H1 (cell line): ENCODE measurements around the gene HBA2. TPM values are rescaled to one million over a fixed set of nuclear protein-coding genes. Genes with fewer than 3 reads are reported as not detected.

Experiments
- CTCF ChIA-PET: fragments of 300-600 bp; sonication (Branson Sonifier 250); formaldehyde crosslinking; loops from one replicate; lab custom pipeline; 2021; ENCODE audit not compliant: partially characterized antibody; lab: Charles Lee
- POLR2A ChIA-PET: fragments of 300-600 bp; sonication (Branson Sonifier 250); formaldehyde crosslinking; loops from one replicate; lab custom pipeline; 2021; ENCODE audit warnings: inconsistent platforms; ENCODE audit not compliant: partially characterized antibody; lab: Charles Lee
- DNase-seq, 2 experiments: peaks; one replicate each; pipeline versions ENCODE4 v3.0.0 to v3.0.0-alpha.2; 2010 to 2022; ENCODE audit warnings: low spot score in 2 of 2, low read depth in 1 of 2, mixed read lengths in 1 of 2
- FAIRE-seq: peaks from 2 replicates; lab custom pipeline; 2011; peaks lifted over from hg19 to GRCh38; lab: Jason Lieb, UNC
- H2AFZ ChIP-seq: 2 replicates; pipeline ENCODE4 v1.8.1; 2012; ENCODE audit warnings: low read length, inconsistent platforms
- H2AK5ac ChIP-seq: 2 replicates; pipeline ENCODE4 v1.6.1; 2013; ENCODE audit warnings: low read depth, low read length
- H2BK120ac ChIP-seq: replicated peaks from 2 replicates; pipeline ENCODE3; 2013; ENCODE audit warnings: low read depth, low read length, inconsistent platforms
- H2BK12ac ChIP-seq: 2 replicates; pipeline ENCODE4 v1.6.1; 2013; ENCODE audit warnings: low read depth, low read length
- H2BK15ac ChIP-seq: 2 replicates; pipeline ENCODE4 v1.6.1; 2013; ENCODE audit warnings: low read length
- H2BK20ac ChIP-seq: 2 replicates; pipeline ENCODE4 v1.6.1; 2013; ENCODE audit warnings: low read length
- H2BK5ac ChIP-seq: 2 replicates; pipeline ENCODE4 v1.6.1; 2013; ENCODE audit warnings: low read depth, low read length
- H3K14ac ChIP-seq: 2 replicates; pipeline ENCODE4 v1.6.1; 2013; ENCODE audit warnings: inconsistent platforms; ENCODE audit not compliant: insufficient read length
- H3K18ac ChIP-seq: 2 replicates; pipeline ENCODE4 v1.6.1; 2013; ENCODE audit warnings: low read length; ENCODE audit errors: extremely low read depth
- H3K23ac ChIP-seq: 2 replicates; pipeline ENCODE4 v1.6.1; 2013; ENCODE audit warnings: inconsistent platforms; ENCODE audit not compliant: insufficient read length
- H3K23me2 ChIP-seq: 2 replicates; pipeline ENCODE4 v1.6.1; 2013; ENCODE audit warnings: low read depth, low read length
- H3K27ac ChIP-seq: 2 replicates; pipeline ENCODE4 v1.6.1; 2011; ENCODE audit warnings: low read depth, low read length, inconsistent platforms
- H3K27me3 ChIP-seq, 4 experiments: replicated peaks in 1 of 4; 1 replicate in 1 of 4; 2 replicates in 3 of 4; pipeline versions ENCODE4 v1.6.1 to v1.8.1; 2011 to 2013; ENCODE audit warnings: low read length in 3 of 4, mild to moderate bottlenecking in 3 of 4, inconsistent platforms in 2 of 4, mixed read lengths in 2 of 4, moderate library complexity in 1 of 4; ENCODE audit not compliant: control insufficient read depth in 3 of 4, insufficient read depth in 3 of 4; ENCODE audit errors: extremely low read depth in 1 of 4
- H3K36me3 ChIP-seq, 4 experiments: 2 replicates each; pipeline versions ENCODE4 v1.6.1 to v1.8.1; 2011 to 2013; ENCODE audit warnings: mild to moderate bottlenecking in 4 of 4, low read length in 3 of 4, moderate library complexity in 2 of 4, control low read depth in 1 of 4, inconsistent platforms in 1 of 4; ENCODE audit not compliant: insufficient read depth in 4 of 4, control insufficient read depth in 2 of 4
- H3K4ac ChIP-seq: replicated peaks from 2 replicates; pipeline ENCODE3; 2013; ENCODE audit warnings: low read length, low read depth, mixed read lengths, inconsistent platforms; ENCODE audit not compliant: insufficient read length
- H3K4me1 ChIP-seq, 4 experiments: replicated peaks in 1 of 4; 1 replicate in 1 of 4; 2 replicates in 3 of 4; pipeline versions ENCODE4 v1.6.1 to v1.8.1; 2011 to 2013; ENCODE audit warnings: low read length in 3 of 4, inconsistent platforms in 2 of 4, mixed read lengths in 1 of 4; ENCODE audit not compliant: insufficient read depth in 4 of 4, control insufficient read depth in 3 of 4
- H3K4me2 ChIP-seq, 2 experiments: 2 replicates each; pipeline versions ENCODE4 v1.6.1 to v1.8.1; 2011 to 2013; ENCODE audit warnings: low read depth in 2 of 2, low read length in 2 of 2, control low read depth in 1 of 2, inconsistent platforms in 1 of 2, mild to moderate bottlenecking in 1 of 2; ENCODE audit not compliant: insufficient read depth in 1 of 2
- H3K4me3 ChIP-seq, 4 experiments: fragments of 200-600, 300-600 bp in 1 of 4; sonication (generic), shearing (Covaris generic), sonication (Bioruptor Twin) in 1 of 4; 2 replicates each; pipeline versions ENCODE4 v1.5.1 to v1.8.1; 2011 to 2016; ENCODE audit warnings: low read length in 4 of 4, low read depth in 3 of 4, control low read depth in 2 of 4, inconsistent platforms in 2 of 4, mild to moderate bottlenecking in 2 of 4, mixed read lengths in 1 of 4, moderate library complexity in 1 of 4; ENCODE audit not compliant: insufficient read depth in 2 of 4; ENCODE audit errors: extremely low read depth in 1 of 4
- H3K56ac ChIP-seq: replicated peaks from 2 replicates; pipeline ENCODE3; 2013; ENCODE audit warnings: low read depth, mild to moderate bottlenecking, mixed read lengths, low read length, inconsistent platforms; ENCODE audit not compliant: insufficient read length
- H3K79me1 ChIP-seq: 2 replicates; pipeline ENCODE4 v1.6.1; 2013; ENCODE audit warnings: low read depth, low read length, control low read depth
- H3K79me2 ChIP-seq, 2 experiments: 2 replicates each; pipeline versions ENCODE4 v1.6.1 to v1.8.1; 2012 to 2013; ENCODE audit warnings: low read length in 2 of 2, mild to moderate bottlenecking in 2 of 2, inconsistent platforms in 1 of 2; ENCODE audit not compliant: insufficient read depth in 2 of 2, control insufficient read depth in 1 of 2
- H3K9ac ChIP-seq, 4 experiments: replicated peaks in 1 of 4; 1 replicate in 1 of 4; 2 replicates in 3 of 4; pipeline versions ENCODE4 v1.6.1 to v1.8.1; 2011 to 2013; ENCODE audit warnings: low read depth in 3 of 4, low read length in 3 of 4, control low read depth in 2 of 4, mild to moderate bottlenecking in 2 of 4, moderate library complexity in 2 of 4, inconsistent platforms in 1 of 4; ENCODE audit errors: extremely low read depth in 1 of 4
- H3K9me3 ChIP-seq, 2 experiments: 2 replicates each; pipeline versions ENCODE4 v1.6.1 to v1.8.1; 2012 to 2013; ENCODE audit warnings: mild to moderate bottlenecking in 2 of 2, moderate library complexity in 2 of 2, control low read depth in 1 of 2, inconsistent platforms in 1 of 2, low read depth in 1 of 2, low read length in 1 of 2, mixed read lengths in 1 of 2; ENCODE audit not compliant: insufficient read depth in 2 of 2
- H4K20me1 ChIP-seq, 2 experiments: replicated peaks in 1 of 2; 2 replicates each; pipeline versions ENCODE3 to v1.8.1; 2011 to 2013; ENCODE audit warnings: inconsistent platforms in 2 of 2, low read length in 2 of 2, mild to moderate bottlenecking in 1 of 2; ENCODE audit not compliant: insufficient read depth in 2 of 2, control insufficient read depth in 1 of 2
- H4K5ac ChIP-seq: 2 replicates; pipeline ENCODE4 v1.6.1; 2013; ENCODE audit warnings: low read length, low read depth, mixed read lengths, inconsistent platforms; ENCODE audit not compliant: insufficient read length
- H4K8ac ChIP-seq: 2 replicates; pipeline ENCODE4 v1.8.0; 2013; ENCODE audit warnings: mild to moderate bottlenecking, moderate library complexity, low read length, inconsistent platforms; ENCODE audit not compliant: insufficient read depth; ENCODE audit errors: extremely low read depth
- H4K91ac ChIP-seq: replicated peaks from 2 replicates; pipeline ENCODE3; 2013; ENCODE audit warnings: low read length, mixed read lengths, inconsistent platforms; ENCODE audit not compliant: insufficient read length
- SIRT6 ChIP-seq: IDR thresholded peaks from one replicate; pipeline ENCODE4 v1.7.1; 2012; ENCODE audit warnings: low read length, inconsistent platforms
- WGBS, 2 experiments: shearing (Covaris generic) in 1 of 2; methylation state at CpG; one replicate each; pipeline versions ENCODE4 v1.1.6 to v1.1.7; 2013 to 2015; ENCODE audit warnings: low lambda C conversion rate in 2 of 2, mixed read lengths in 2 of 2, inconsistent platforms in 1 of 2, low coverage in 1 of 2, missing lambda C conversion rate in 1 of 2; ENCODE audit not compliant: insufficient replicate concordance in 2 of 2, insufficient coverage in 1 of 2, insufficient read length in 1 of 2; ENCODE audit errors: extremely low coverage in 1 of 2, missing lambda C conversion rate in 1 of 2; 5-methylcytosine and 5-hydroxymethylcytosine counted together
- polyA plus RNA-seq, 7 experiments: library from polyadenylated mRNA; depleted of rRNA in 3 of 7; stranded (reverse) in 5 of 7; unstranded in 2 of 7; fragments of >200 nt in 5 of 7; fragments of 200-250 nt in 2 of 7; gene quantifications; 1 replicate in 5 of 7; 2 replicates in 1 of 7; 4 replicates in 1 of 7; pipeline versions ENCODE4 v1.2.1 to v1.2.3, GENCODE V29; 2011 to 2013; ENCODE audit warnings: missing spikeins in 2 of 7, mixed read lengths in 2 of 7
- total RNA-seq: library from RNA; stranded (reverse); fragmentation: NEBNext Ultra II Directional; extraction: Animal tissue kit (Norgen Biotek cat#: 25700); gene quantifications from 2 replicates; pipeline ENCODE4 v1.2.1, GENCODE V29; 2021

The HBA2 gene
- total and polyA plus RNA-seq, 2 of the 8 experiments (the other 6 are each of a cell fraction or from before 2014, with no cell fraction given) = 6.1 TPM; not detected in 1

DNA sequence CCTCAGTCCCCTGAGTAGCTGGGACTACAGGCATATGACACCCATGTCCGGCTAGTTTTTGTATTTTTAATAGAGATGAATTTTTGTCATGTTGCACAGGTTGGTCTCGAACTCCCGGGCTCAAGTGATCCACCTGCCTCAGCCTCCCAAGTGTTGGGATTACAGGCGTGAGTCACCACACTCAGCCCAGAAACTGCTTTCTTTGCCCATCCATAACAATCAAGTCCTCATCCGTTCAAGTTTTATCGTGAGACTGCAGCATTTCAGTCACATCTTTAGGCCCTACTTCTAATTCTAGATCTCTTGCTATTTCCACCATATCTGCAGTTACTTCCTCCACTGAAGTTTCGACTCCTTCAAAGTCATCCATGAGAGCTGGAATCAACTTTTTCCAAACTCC lies 40.6 kb upstream of the HBA2 start:
- Histone ChIP-seq H3K9ac (no peak overlapping the region), H2BK120ac (no peak overlapping the region), H2BK20ac (no peak overlapping the region), H3K4me1 (no peaks in the 10 kb centered on the region), H2BK5ac (no peak overlapping the region), H3K14ac (no peak overlapping the region), H3K79me1 (peaks cover under 1% of the 10 kb centered on the region), H2BK15ac (no peak overlapping the region), H3K9me3 (no peaks in the 10 kb centered on the region), H3K23ac (no peak overlapping the region), H3K79me2 (peaks cover 0 to 23% of the 10 kb centered on the region in 2 experiments; a peak in 2 of 4 replicates), H3K27me3 (no peaks in the 10 kb centered on the region), H3K27ac (no peak overlapping the region), H4K5ac (no peak overlapping the region), H4K20me1 (no peaks in the 10 kb centered on the region), H3K4ac (no peak overlapping the region), H4K91ac (no peak overlapping the region), H2AK5ac (no peak overlapping the region), H3K4me3 (no peak overlapping the region), H2BK12ac (no peak overlapping the region), H3K4me2 (no peak overlapping the region), H3K56ac (no peak overlapping the region), H4K8ac (no peak overlapping the region), H3K36me3 (no peaks in the 10 kb centered on the region; a peak in 2 of 8 replicates), H3K18ac (no peak overlapping the region), H3K23me2 (no peaks in the 10 kb centered on the region), H2AFZ (no peak overlapping the region)
- CTCF ChIA-PET = interaction anchor here (1.9 to 3.5 kb wide), 4 partner anchors 15 to 66 kb away, joined by 4 to 17 read pairs (median 12); no protein-coding TSS in a partner anchor
- no peak for FAIRE-seq
- no peak for DNase-seq
- no peak for TF ChIP-seq SIRT6
- POLR2A ChIA-PET = interaction anchor here (0.8 to 1.7 kb wide), 2 partner anchors 11 to 15 kb away, joined by 3 to 4 read pairs; no protein-coding TSS in a partner anchor
- 92% methylated on average over 7 of the region's 7 CpGs; no CpG with 5 or more reads in 1 of the 2 experiments for WGBS, 2 experiments
